Mucosa of descending colon (tissue), 3 donors: ENCODE data around the gene MAFG. TPM values are rescaled to one million over a fixed set of nuclear protein-coding genes. Genes with fewer than 3 reads are reported as not detected.
A peak's percentile ranks its signal among the peaks of the same experiment; 100 is the strongest.

Experiments
- ATAC-seq: fragments of 200-7000 bp; cut with Tn5 transposase; one replicate; pipeline ENCODE4 v1.9.1; 2020; ENCODE audit warnings: mild to moderate bottlenecking, moderate library complexity
- DNase-seq, 3 donors: peaks; one replicate each; pipeline ENCODE4 v3.0.0-alpha.2; 2020
- H3K36me3 ChIP-seq: fragments of 200-600 bp; one replicate; pipeline ENCODE4 v1.8.0; 2021; ENCODE audit warnings: low read depth, mild to moderate bottlenecking
- H3K4me1 ChIP-seq: fragments of 200-600 bp; one replicate; pipeline ENCODE4 v1.8.0; 2021; ENCODE audit warnings: low read depth, mild to moderate bottlenecking
- H3K4me3 ChIP-seq: fragments of 200-600 bp; one replicate; pipeline ENCODE4 v1.8.0; 2021; ENCODE audit warnings: mild to moderate bottlenecking
- H3K9me3 ChIP-seq: fragments of 200-600 bp; one replicate; pipeline ENCODE4 v1.8.0; 2021; ENCODE audit warnings: mild to moderate bottlenecking
- CTCF ChIP-seq: fragments of 200-600 bp; IDR thresholded peaks from one replicate; pipeline ENCODE4 v1.8.0; 2022; ENCODE audit warnings: antibody characterized with exemption, mild to moderate bottlenecking
- intact Hi-C, 2 donors: fragments of 100-400 bp; cut with DNase I in 1 of 2; cut with micrococcal nuclease in 1 of 2; formaldehyde crosslinking; loops; one replicate each; pipeline versions ENCODE4 v1.11.0 to v1.11.1; 2022; cut with DNase I, micrococcal nuclease
- total RNA-seq, 3 donors: library from RNA; stranded (reverse); fragmentation: NEBNext Ultra II Directional in 2 of 3; extraction: Animal tissue kit (Norgen Biotek cat#: 25700) in 2 of 3; gene quantifications; one replicate each; pipeline versions ENCODE4 v1.2.1 to v1.2.4, GENCODE V29; 2021 to 2023
- donor health status: DM: no; HTN: no; CAD: no; lungs with moderate emphysema.
- donor health status: DM: no; HTN: no; CAD: no.
- donor health status: DM: no; HTN: yes; CAD: no.

The MAFG gene
- total RNA-seq, 3 donors from 2014 or later, result 17.4 to 34.0 (median 21.1) TPM

GRCh38 chr17:81928544-81929252 lies 1.2 kb upstream of the MAFG start:
- no peaks in the 10 kb centered on the region for H3K9me3 ChIP-seq
- intact Hi-C loops, result no loop called here
- no peaks in the 10 kb centered on the region for H3K36me3 ChIP-seq
- no peak overlapping the region for H3K4me3 ChIP-seq
- peaks cover 41% of the 10 kb centered on the region for H3K4me1 ChIP-seq
- DNase-seq (peak in 2 of 3 donors; percentile 37 to 56), ATAC-seq (no peak)
- TF ChIP-seq CTCF, result no peak

- Histone ChIP-seq H3K4me3 (peak overlapping the region; percentile 84), H3K36me3 (no peaks in the 10 kb centered on the region), H3K9me3 (no peaks in the 10 kb centered on the region), H3K4me1 (peaks cover 53% of the 10 kb centered on the region)
- no peak for TF ChIP-seq CTCF
- intact Hi-C loops, result no loop called here
- DNase-seq, result no peak
- no peak for ATAC-seq
Measured at GRCh38 chr17:81927152-81927652, 333 bp downstream of the MAFG start.

- Histone ChIP-seq H3K36me3 (no peaks in the 10 kb centered on the region), H3K4me3 (peak overlapping the region; percentile 84), H3K4me1 (peaks cover 53% of the 10 kb centered on the region), H3K9me3 (no peaks in the 10 kb centered on the region)
- intact Hi-C loops, result no loop called here
- ATAC-seq (peak; percentile 78), DNase-seq (peak; percentile 86 to 91 (median 89))
- TF ChIP-seq CTCF, result no peak
Measured at GRCh38 chr17:81926451-81927151, 934 bp downstream of the MAFG start.

- intact Hi-C loops, result no loop called here
- no peaks in the 10 kb centered on the region for H3K36me3 ChIP-seq
- DNase-seq (no peak), ATAC-seq (peak; percentile 0)
- peaks cover 55% of the 10 kb centered on the region for H3K4me1 ChIP-seq
- no peak for TF ChIP-seq CTCF
- no peak overlapping the region for H3K4me3 ChIP-seq
- H3K9me3 ChIP-seq, result no peaks in the 10 kb centered on the region
Measured at GRCh38 chr17:81925860-81926450, 1.6 kb downstream of the MAFG start.

- H3K9me3 ChIP-seq, result no peaks in the 10 kb centered on the region
- peaks cover 51% of the 10 kb centered on the region for H3K4me1 ChIP-seq
- ATAC-seq, result no peak
- DNase-seq, result no peak
- no peak overlapping the region for H3K4me3 ChIP-seq
- intact Hi-C loops, result no loop called here
- no peak for TF ChIP-seq CTCF
- H3K36me3 ChIP-seq, result no peaks in the 10 kb centered on the region
Measured at GRCh38 chr17:81924557-81925532, 2.7 kb downstream of the MAFG start.
